ENCODE data around the gene SPDYC.

The SPDYC gene

DNA sequence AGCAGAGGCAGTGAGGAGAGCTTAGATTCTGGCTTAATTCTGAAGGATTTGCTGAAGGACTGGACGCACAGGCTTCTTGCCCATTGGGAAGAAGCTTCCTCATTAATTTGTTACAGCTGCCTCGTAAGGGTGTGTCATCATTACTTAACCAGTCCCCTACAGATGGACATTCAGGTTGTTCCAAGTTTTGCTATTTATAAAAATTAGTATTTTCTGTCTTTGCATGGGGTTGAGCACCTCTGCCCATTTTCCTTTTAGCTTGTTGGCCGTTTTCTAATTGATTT, 49.8 kb downstream of the SPDYC start:
- H3K4me1 ChIP-seq (ENCODE audit: control insufficient read depth, insufficient read depth, low read length), result peaks cover 11% of the 10 kb centered on the region
- H3K36me3 ChIP-seq (ENCODE audit: control insufficient read depth, insufficient read depth, low read length, severe bottlenecking), result no peaks in the 10 kb centered on the region
- DNase-seq (ENCODE audit: low read depth), result no peak
- no peak overlapping the region for H3K9ac ChIP-seq (ENCODE audit: low read length)
- H3K27me3 ChIP-seq (replicated peaks; ENCODE audit: control insufficient read depth, insufficient read depth, low read length), result no peaks in the 10 kb centered on the region
- H3K4me3 ChIP-seq (ENCODE audit: low read length), result no peak overlapping the region
- no peaks in the 10 kb centered on the region for H3K9me3 ChIP-seq (ENCODE audit: control insufficient read depth, low read length)

DNA sequence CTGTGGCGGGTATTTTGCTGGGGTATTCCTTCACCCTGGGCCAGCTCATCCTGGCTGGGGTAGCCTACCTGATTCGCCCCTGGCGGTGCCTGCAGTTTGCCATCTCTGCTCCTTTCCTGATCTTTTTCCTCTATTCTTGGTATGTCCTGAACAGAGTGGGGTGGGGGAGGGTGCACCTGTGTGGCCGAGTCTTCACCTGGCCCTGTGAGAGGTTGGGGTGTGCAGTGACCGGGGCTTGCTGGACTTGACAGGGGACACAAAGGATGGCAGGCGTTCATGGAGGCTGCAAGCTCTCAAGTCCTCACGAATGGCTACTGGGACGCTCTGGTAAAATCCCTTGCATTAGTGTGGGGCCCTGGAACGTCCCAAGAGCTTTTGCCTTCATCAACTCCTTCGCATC, 51.0 kb downstream of the SPDYC start:
- no peaks in the 10 kb centered on the region for H3K27me3 ChIP-seq (replicated peaks; ENCODE audit: control insufficient read depth, insufficient read depth, low read length)
- no peak for DNase-seq (ENCODE audit: low read depth)
- no peaks in the 10 kb centered on the region for H3K9me3 ChIP-seq (ENCODE audit: control insufficient read depth, low read length)
- peaks cover 21% of the 10 kb centered on the region for H3K4me1 ChIP-seq (ENCODE audit: control insufficient read depth, insufficient read depth, low read length)
- no peaks in the 10 kb centered on the region for H3K36me3 ChIP-seq (ENCODE audit: control insufficient read depth, insufficient read depth, low read length, severe bottlenecking)
- no peak overlapping the region for H3K4me3 ChIP-seq (ENCODE audit: low read length)
- H3K9ac ChIP-seq (ENCODE audit: low read length), result no peak overlapping the region

All from adipocyte (in vitro differentiated cells).